Pons (tissue), 1 donor: Measurements from ENCODE around the gene DPP10.
A peak's percentile ranks its signal among the peaks of the same experiment; 100 is the strongest.

Source experiments
- DNase-seq: peaks from one replicate; pipeline ENCODE4 v3.0.0-alpha.2; 2016; ENCODE audit warnings: low spot score

The DPP10 gene

DNA sequence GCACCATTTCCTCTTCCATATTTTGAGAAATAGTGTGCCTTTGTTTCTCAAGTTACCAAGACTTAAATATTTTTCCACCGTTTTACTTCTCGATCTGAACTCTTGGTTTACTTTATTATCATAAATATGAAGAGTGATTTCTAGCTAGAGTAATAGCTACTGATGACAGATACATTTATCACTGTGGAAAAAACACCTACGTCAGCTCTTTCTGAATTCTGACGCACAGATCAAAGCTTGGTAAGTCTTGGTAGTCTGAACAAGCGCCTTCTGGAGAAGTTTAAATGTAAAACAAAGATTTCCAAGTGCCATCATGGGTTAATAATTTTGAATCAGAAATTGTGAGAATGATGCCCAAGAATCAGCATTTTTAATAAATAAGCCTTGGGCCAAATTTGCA, 367.7 kb downstream of the DPP10 start:
- no peak for DNase-seq

DNA sequence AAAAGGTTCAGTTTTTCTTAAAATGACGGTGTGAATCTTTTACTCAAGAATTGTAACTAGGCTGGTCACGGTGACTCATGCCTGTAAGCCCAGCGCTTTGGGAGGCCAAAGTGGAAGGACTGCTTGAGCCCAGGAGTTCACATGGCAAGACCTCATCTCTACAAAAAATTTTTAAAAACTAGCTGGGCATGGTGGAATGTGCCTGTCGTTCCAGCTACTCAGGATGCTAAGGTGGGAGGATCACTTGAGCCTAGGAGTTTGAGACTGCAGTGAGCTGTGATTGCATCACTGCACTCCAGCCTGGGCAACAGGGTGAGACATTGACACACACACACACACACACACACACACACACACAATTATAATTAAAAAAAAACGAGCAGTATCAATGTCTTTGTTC, 369.8 kb downstream of the DPP10 start:
- DNase-seq = no peak

DNA sequence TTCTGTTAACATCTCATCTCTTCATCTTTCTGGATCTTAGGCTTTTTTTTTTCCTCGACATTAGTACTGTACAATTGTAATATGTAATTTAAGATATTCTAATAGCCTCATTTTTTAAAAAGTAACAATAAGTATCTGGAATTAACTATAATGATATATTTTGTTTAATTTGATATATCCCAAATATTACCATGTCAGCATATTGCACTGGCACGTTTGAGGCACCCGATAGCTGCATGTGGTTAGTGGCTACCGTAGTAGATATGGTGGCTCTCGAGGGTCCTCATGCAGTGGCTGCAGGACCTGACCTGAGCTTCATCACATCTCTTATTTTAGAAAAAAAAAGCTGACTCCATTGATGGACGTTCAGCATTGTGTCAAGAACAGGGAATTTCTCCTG, 371.9 kb downstream of the DPP10 start:
- DNase-seq = no peak

DNA sequence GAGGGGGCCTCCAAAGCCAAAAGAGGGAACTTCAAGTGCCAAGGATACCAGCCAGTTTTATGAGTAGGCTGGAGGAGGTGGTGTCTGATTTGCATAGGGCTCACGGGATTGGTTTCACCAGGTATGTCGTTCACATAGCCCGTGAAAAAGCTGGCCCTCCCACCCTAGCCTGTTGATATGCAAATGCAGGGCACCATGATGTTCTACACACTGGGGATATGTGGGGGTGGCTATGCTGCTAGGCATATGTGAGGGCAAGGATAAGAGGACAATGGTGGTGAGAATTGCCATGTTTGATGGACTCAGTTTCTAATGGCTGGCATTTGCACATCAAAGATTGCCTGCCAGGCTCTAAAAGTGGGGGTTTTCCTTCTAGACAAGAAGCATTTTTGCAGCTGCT, 378.6 kb downstream of the DPP10 start:
- DNase-seq = no peak

DNA sequence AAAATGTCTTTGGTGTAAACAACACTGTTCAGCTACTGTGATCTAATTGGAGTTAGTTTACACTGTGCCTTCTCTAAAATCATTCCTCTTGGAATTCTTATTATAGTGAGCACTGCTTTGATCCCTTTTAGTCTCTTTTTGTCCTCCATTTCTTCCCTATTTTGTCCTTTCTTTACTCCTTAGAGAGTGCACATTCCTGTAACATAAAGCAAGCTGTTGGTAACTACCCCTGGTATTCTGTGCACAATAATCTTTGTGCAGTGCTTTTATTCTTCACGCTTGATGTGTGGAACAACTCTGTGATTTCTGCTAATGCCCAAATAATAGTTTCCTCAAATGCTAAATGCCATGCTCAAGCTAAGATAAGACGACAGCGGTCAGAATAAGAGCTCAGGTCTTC, 401.5 kb downstream of the DPP10 start:
- no peak for DNase-seq

DNA sequence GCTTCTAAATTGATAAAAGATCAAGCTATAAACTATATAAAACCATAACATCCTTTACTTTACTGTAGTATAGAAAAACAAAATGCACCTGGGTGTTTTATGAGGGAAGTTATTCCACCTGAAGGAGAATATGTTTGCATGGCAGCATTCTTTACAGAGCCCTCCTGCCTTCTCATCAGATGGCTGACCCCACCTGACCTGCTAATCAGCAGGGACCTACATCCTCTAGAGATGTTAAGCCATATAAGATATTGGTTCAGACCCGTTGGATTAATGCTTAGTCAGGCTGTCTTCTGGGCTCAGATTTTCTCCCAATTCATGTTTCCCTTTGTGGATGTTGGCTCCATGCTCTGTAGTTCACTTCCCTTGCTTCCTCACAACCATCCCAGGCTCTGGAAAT, 414.8 kb downstream of the DPP10 start:
- no peak for DNase-seq

DNA sequence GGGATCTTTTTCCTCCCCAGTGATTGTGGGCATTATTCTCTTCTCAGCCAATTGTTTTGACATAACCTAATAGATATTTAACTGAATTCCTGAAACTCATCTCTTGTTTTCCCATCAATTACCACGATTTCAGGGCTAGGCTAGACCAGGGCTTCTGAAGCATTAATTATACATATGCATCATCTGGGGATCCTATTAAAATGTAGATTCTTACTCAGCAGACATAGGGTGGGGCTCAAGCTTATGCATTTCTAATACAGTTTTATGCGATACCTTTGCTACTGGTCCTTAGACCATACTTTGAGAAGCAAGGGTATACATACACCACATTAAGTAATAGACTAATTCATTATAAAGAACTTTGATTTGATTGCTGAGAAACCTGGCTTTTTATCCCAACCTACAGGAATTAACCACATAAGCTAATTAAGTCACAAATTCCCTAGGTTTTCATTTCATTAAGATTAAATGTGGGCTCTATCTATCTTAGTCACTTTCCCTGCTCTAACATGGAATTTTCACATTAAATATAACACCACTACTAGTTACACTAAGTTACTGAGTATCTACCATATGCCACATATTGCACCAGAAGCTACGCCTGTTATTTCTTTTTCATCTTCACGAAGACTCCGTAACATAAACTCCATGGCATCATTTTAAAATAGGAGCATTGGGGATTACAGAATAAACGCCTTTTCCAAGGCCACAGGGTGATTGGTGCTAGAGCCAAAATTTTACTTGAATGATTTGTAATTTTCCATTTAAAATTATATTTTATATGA, 417.5 kb downstream of the DPP10 start:
- DNase-seq = no peak

DNA sequence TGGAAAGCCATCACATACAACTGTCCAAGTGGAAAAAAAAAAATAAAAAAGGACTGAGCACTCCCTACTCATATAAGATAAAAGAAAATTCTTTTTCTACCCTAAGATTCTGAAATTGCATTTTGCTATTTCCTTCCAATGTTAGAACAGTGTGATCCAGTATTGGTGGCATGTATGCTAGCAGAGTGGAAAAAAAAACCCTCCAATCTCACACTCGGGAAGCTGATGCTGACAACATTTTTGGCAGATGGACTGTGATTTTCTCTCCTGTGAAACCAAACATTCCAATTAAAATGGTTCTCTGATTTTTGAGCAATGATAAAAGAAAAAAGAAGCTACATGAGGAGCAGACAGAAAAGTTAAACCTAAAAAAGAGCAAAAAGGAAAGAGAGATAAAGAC, 419.8 kb downstream of the DPP10 start:
- no peak for DNase-seq

DNA sequence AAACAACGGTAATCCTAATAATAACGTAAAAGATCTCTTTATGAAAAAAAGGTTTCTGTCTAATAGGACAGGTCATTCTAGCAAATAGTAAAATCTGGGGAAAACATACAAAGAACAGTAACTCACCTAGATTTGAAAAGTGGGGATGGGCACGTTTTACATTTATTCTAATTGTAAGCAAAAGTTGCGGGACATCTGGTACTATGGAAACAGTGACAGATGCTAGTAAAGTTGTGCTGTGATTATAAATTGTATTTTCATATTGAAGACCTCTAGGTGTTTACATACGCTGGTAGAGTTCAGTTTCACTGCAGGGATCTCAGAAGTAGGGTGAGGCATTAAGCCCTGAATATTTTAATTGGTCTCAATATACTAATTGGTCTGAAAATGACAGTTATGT, 422.5 kb downstream of the DPP10 start:
- no peak for DNase-seq

DNA sequence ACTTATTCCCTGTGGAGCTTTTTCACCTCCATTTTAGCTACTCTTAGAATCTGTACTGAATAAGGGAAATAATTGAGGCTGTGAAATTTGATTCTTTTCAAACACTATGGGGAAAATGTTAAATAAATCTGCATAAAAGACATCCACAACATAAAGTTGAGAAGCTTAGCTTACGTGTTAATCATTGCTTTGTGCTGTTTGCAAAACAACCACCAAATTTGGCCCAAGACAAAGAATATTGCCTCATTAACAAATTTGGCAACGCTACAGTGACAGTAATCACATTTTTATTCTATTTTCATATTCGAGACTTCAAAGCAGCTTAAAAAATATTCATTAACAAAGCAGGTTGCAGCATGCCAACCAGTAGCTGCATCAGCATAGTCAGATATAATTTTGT, 437.6 kb downstream of the DPP10 start:
- DNase-seq = no peak

DNA sequence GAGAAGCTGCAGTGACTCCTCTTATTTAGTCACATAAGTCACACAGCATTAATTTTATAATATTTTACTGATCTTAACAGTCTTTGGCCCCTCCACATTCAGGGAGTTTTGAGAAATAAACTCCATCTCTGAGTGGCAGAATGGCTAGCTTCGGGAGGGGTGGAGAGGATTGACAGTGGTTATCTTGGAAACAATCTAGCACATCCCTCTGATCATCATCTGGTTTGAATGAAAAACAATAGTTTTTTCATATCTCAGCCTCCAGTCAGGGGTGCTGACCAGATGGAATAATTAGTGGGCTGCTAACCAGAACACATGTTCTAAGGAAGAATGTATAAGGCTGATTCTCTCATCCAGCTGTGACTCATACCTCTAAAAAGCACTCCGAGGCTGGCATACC, 477.5 kb downstream of the DPP10 start:
- no peak for DNase-seq

DNA sequence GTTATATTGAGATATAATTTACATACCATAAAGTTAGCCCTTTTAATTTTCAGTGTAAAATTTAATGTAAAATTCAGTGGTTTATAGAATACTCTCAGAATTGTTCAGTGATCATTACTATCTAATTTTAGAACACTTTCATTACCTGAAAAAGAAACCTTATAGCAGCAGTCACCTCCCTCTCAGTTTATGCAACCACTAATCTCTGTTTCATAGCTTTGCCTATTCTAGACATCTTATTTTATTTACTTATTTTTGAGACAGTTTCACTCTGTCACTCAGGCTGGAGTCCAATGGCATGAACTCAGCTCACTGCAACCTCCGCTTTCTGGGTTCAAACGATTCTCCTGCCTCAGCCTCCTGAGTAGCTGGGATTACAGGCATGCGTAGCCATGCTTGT, 479.6 kb downstream of the DPP10 start:
- no peak for DNase-seq

DNA sequence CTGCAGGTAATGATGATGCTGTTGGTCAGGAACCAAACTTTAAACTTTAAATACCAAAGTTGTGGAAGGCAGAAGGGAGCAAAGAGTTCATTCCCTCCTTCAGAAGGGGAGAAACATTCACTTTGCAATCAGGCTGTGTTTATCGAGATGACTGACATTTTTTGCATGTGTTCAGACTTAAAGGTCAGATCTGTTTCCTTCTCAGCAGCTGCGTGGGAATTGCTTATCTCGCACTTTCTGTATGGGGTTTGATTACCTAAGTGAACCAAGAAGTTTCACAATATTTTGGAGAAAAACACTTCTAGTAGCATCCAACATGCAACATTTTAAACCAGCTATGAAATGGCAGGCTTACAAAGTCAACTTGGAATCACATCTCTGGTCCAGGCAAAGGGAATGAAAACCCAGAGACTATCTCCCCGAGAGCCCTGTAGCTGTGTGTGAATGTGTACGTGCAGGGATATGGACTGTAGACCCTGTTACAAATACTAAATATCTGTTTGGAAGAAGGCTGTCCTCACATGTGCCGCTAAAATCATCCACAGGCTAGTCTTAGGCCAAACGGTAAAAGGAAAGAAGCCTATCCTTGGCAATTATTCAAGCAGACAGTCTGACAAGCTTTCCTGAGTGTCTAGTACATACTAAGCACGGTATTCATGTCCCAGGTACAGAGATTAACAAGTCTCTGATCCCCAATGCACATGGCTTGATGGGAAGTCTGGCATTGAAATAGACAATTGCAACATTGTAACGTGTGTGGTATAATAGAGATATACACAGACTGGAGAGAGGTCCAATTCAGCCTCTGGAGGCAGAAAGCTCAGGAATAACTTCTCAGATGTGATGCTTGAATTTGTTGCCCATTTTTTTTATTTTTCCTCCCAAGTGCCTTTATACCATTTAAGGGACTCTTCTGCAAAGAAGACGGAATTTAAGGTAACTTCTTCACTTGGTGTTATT, 483.1 kb downstream of the DPP10 start:
- DNase-seq = no peak

DNA sequence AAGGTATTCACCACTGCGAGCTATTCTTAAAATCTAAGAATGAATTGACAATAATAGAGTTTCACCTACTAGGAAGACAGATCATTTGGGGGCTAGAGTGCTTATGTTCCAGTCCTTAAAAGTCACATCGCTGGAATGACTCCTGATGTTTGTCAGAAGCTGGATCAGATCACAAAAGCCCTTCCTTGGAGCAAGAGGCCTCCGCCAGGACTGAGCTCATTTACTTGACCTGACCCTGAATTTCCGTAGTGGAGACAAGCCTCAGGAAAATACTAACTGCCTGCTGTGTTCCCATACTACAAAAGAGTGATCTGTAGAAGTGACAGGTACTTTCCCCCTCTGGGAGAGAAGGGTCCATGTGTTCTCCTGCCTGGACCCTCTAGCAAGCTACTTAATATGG, 483.9 kb downstream of the DPP10 start:
- DNase-seq = no peak

DNA sequence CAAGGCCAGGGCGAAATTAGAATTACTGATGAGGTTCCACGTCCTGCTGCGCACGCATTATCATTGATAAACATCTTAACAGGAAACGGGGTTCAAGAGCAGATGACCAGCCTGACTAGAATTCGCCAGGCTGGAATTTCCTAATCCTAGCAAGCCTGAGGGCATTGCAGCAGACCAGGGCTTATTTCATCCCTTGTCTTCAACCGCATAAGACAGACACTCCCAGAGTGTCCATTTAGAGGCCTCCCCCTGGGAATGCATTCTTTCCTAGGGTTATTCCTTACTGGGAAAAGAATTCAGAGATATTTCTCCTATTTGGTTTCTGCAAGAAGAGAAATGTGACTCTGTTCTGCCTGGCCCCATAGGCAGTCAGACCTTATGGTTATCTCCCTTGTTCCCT, 486.8 kb downstream of the DPP10 start:
- DNase-seq = no peak

DNA sequence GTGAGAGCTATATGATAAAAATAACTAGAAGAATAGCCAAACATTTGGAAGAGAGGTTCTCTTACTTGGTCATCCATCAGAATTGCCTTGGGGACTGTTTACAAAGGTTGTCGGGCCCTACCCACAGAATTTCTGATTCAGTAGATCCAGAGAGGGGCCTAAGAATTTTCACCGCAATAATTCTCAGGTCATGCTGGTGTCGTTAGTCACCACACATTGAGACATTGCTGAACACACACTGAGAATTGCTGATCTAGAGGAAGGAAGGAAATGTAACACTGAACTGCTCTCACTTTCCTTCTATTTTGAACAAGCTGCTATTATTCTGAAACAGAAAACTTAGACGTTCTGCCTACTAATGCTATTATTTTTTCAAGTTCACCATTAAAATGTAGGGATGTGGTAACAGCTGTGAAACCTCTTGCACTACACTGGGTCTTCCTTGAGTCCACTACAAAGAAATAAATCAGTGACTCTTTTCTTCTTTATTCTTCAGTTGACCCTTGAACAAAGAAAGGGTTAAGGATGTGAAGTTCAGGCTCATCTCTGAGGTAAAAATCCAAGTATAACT, 491.3 kb downstream of the DPP10 start:
- no peak for DNase-seq

DNA sequence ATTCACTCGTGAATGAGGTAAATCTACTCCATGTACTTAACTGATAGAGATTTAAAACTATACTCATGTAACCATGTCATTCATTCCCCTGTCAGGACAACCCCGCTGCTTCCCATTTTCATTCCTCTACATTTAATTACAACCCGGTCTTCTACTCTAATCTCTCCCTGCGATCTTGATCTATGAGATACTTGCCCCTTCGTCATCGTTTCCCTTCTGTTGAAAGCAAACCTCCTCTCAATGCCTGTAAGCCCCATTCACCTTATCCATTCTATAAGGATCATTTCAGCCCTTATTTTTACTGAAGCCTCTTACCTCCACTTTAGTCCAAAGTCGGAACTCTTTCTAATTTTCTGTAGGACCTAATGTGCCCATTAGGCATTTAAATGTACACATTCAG, 492.6 kb downstream of the DPP10 start:
- no peak for DNase-seq

DNA sequence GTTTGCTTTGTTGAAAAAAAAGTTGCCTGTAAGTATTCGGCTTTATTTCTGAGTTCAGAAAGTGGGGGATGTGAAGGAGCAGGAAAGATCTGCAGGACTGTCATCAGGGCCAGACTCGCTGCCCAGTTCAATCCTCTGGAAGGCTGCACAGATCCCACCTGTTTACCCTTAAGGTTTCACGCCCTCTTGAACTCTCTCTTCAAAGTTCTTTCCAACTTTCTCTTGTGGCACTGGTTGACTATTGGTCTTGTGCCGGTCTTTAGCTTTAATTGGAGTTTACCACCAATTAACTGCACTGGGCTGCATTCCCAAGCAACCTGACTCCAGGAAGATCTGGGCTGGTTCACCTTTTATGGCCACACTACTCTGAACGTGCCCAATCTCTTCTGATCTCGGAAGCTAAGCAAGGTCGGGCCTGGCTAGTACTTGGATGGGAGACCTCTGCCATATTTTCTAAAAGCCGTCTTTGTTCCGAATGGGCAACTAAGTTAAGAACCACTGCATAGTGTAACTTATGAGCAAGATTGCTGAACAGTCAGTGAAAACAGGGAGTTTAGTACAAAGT, 495.0 kb downstream of the DPP10 start:
- no peak for DNase-seq

DNA sequence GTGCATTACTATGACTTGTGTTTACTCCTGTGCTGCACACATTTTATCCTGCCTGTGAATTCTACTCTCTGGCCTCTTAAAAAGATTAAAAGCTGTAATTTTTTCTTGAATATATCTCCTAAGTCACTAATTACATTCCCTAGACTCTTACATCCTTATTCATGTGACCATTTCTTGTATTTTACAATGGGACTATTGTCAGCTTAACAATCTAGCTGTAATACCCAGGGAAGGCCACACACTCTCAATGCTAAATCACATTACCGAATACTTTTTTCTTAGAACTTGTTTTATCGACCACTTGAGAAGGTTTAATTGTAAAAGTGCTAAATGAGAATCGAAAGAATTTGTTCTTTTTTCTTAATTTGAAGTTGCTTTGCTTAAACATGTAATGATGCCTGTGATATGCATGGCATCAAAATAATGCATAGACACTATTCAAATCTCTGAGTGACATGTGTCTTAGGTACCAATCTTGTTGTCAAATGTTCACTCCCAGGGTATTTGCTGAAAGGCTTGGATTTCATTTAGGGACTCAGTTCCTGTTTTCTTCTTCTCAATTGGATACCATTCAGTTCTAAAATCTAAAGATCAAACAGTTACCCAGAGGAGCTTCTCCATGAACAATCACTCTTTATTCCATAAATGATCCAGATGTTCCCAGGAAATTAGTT, 498.5 kb downstream of the DPP10 start:
- DNase-seq = peak; percentile 69

DNA sequence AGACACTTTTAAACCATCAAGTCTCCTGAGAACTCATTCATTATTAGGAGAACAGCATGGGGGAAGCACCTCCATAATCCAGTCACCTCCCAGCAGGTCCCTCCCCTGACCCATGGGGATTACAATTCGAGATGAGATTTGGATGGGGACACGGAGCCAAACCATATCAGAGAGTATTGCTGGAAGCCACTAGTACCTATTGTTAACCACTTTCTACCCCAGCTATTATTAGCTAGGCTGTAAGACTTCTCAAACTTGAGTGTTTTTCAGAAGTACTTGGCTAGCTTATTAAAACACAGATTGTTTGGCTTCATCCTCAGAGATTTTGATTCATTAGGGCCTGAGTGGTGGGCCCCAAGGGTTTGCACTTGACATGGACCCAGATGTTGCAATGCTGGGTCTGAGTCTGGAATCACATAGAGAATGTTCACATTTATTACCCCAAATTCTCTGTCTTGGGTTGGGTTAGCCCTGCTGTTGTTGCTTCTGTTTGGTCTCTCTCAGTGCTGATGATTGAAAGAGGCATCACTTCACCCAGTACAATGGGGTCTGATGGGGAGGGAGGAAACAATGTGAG, 506.9 kb downstream of the DPP10 start:
- DNase-seq = no peak

DNA sequence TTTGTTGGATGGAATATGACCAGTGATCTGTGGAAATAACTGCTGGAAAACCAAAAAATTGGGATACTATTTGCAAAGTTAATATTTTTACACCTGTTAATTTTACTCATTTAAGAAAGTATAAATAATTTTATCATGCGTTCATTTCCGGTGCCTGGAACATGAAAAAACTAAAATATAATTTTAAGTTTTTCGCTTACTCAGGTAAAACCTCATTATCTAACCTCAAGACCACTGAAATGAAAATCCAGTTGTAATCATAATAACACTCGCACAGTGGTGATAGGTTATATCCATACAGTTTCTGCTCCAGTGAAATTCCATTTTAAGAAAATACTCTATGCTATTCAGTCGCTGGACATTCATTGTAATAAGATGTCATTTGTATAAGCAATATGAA, 517.9 kb downstream of the DPP10 start:
- no peak for DNase-seq

DNA sequence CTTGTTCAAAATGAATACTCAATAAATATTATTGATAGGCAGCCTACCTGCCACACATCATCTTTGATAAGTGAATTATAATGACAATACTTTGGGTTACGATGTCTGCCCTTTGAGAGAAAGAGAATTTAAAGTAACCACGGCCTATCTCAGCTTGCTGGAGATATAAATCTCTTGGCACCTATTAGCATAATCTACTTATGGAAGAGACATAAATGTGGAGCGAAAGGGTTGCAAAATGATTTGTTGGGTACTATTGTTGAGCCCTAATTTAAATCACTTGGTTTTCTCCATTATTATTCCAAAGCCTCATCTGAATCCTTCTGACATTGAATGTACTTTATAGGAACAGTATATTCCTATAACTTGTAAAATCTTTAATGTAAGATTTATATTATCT, 520.1 kb downstream of the DPP10 start:
- DNase-seq = no peak
